ENCODE measurements around the gene CNTRL. TPM values are rescaled to one million over a fixed set of nuclear protein-coding genes. Genes with fewer than 3 reads are reported as not detected.

CNTRL gene
- total RNA-seq, 1 experiment from 2014 or later, result 13.4 TPM

GRCh38 chr9:121216271-121216805 lies 141.6 kb downstream of the CNTRL start:
- CTCF ChIA-PET, result interaction anchor here (1.3 to 1.7 kb wide), 3 partner anchors 8 to 160 kb away, joined by 4 read pairs; no protein-coding TSS in a partner anchor
- no peak overlapping the region for H3K27ac ChIP-seq (ENCODE audit: low read depth, low read length)

More at GRCh38 chr9:121216271-121216805, 141.6 kb downstream of the CNTRL start:
- H3K79me2 ChIP-seq (ENCODE audit: insufficient read depth, low read length), result no peaks in the 10 kb centered on the region
- peaks cover 0 to 8% of the 10 kb centered on the region in 2 experiments; a peak in 2 of 4 replicates for H3K4me1 ChIP-seq (ENCODE audit: control insufficient read depth in 1 of 2, insufficient read depth in 2 of 2, low read length in 2 of 2)
- H3K36me3 ChIP-seq (ENCODE audit: control insufficient read depth in 1 of 2, insufficient read depth in 2 of 2, low read length in 2 of 2), result no peaks in the 10 kb centered on the region
- H3K9ac ChIP-seq (ENCODE audit: low read length), result no peak overlapping the region
- ChIA-PET POLR2A (no interaction called here), RAD21 (ENCODE audit: low non-redundant PET in 1 of 2, low total read pairs in 2 of 2, uncharacterized antibody in 2 of 2, unreplicated experiment in 2 of 2) (no interaction called here)
- BruUV-seq (replicated peaks), result no TSS peak
- H2AFZ ChIP-seq (ENCODE audit: low read depth, low read length, poor library complexity, severe bottlenecking), result no peak overlapping the region
- no peaks in the 10 kb centered on the region for H3K9me3 ChIP-seq (ENCODE audit: control insufficient read depth in 1 of 2, insufficient read depth in 1 of 2, low read depth in 1 of 2, low read length in 2 of 2)
- intact Hi-C loops (cut with micrococcal nuclease), result no loop called here
- H3K27me3 ChIP-seq (ENCODE audit: insufficient read depth, low read length), result no peaks in the 10 kb centered on the region
- H3K4me3 ChIP-seq (replicated peaks in 1 of 2; ENCODE audit: low read depth in 1 of 2, low read length in 2 of 2), result no peak overlapping the region
- H3K4me2 ChIP-seq (ENCODE audit: low read length), result no peak overlapping the region
- TF ChIP-seq ATF3 (IDR thresholded peaks at IDR 0.05), result no peak
- TF ChIP-seq EZH2phosphoT487 (IDR thresholded peaks at IDR 0.05; ENCODE audit: borderline replicate concordance), result no peak
- no peak for TF ChIP-seq ELF1 (IDR thresholded peaks at IDR 0.05; ENCODE audit: borderline replicate concordance, low read depth)
- TF ChIP-seq YY1 (IDR thresholded peaks at IDR 0.05; ENCODE audit: extremely low read depth, insufficient replicate concordance, low read depth, low read length), result no peak
- no peak for TF ChIP-seq CBX3 (IDR thresholded peaks at IDR 0.05; ENCODE audit: low read depth)
- TF ChIP-seq, protein P1, sequence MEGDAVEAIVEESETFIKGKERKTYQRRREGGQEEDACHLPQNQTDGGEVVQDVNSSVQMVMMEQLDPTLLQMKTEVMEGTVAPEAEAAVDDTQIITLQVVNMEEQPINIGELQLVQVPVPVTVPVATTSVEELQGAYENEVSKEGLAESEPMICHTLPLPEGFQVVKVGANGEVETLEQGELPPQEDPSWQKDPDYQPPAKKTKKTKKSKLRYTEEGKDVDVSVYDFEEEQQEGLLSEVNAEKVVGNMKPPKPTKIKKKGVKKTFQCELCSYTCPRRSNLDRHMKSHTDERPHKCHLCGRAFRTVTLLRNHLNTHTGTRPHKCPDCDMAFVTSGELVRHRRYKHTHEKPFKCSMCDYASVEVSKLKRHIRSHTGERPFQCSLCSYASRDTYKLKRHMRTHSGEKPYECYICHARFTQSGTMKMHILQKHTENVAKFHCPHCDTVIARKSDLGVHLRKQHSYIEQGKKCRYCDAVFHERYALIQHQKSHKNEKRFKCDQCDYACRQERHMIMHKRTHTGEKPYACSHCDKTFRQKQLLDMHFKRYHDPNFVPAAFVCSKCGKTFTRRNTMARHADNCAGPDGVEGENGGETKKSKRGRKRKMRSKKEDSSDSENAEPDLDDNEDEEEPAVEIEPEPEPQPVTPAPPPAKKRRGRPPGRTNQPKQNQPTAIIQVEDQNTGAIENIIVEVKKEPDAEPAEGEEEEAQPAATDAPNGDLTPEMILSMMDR (IDR thresholded peaks at IDR 0.05 in 2 of 3, conservative IDR thresholded peaks at IDR 0.05 in 1 of 3; ENCODE audit: borderline replicate concordance in 1 of 3, insufficient read depth in 1 of 3, low read depth in 2 of 3, low read length in 2 of 3), result no peak
- TF ChIP-seq REST (IDR thresholded peaks at IDR 0.05; ENCODE audit: low read depth), result no peak
- no peak for TF ChIP-seq SIN3A (IDR thresholded peaks at IDR 0.05; ENCODE audit: low read depth)
- TF ChIP-seq CEBPB (IDR thresholded peaks at IDR 0.05; ENCODE audit: low read depth), result no peak
- no peak for TF ChIP-seq FOSL1 (IDR thresholded peaks at IDR 0.05; ENCODE audit: low read depth)
- TF ChIP-seq ZBTB33 (IDR thresholded peaks at IDR 0.05; ENCODE audit: extremely low read depth, insufficient replicate concordance, low read length), result no peak
- TF ChIP-seq ZFX (IDR thresholded peaks at IDR 0.05), result no peak
- H3K9me2 ChIP-seq (ENCODE audit: insufficient read depth), result no peaks in the 10 kb centered on the region
- no peak for DNase-seq (ENCODE audit: low read depth, low spot score)
- no peak for ATAC-seq
- no peaks in the 10 kb centered on the region for H4K20me1 ChIP-seq (ENCODE audit: insufficient read depth)
